GM20000 (cell line): ENCODE results near the gene TRAPPC6A.

Experiments used
- DNase-seq: peaks from one replicate; pipeline ENCODE4 v3.0.0; 2012; ENCODE audit warnings: low spot score
- CTCF ChIP-seq: IDR thresholded peaks from 2 replicates; pipeline ENCODE4 v1.5.1; 2012; ENCODE audit warnings: mild to moderate bottlenecking, control low read depth; ENCODE audit errors: extremely low read depth, missing control alignments

Gene TRAPPC6A

GRCh38 chr19:45168767-45169351 lies 9.2 kb downstream of the TRAPPC6A start:
- no peak for DNase-seq
- TF ChIP-seq CTCF = no peak

DNA sequence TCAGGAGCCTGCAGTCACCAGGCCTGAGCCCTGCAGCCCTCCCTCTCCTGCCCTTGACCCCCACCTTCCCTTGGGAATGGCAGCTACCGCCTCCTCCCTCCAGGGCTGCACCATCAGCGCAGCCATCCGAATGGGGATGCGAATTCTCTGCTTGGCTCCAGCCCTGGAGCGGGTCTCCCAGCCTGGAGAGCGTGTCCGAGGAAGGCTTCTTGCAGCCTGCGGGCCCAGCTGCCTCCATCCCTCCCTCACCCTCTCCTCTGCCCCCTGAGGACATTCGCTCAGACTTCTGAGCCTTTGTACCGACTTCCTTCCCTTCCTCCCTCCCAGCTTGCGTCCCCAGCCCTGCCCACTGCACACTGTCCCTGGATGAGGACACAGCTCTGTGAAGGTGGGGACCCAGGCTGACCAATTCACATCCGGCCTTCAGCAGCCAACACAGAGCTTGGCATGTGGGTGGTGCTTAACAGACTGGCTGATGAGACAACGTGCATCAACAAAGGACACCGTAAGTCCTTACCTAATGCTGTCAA lies 11.2 kb downstream of the TRAPPC6A start:
- no peak for TF ChIP-seq CTCF
- DNase-seq = no peak

GRCh38 chr19:45164577-45165335 lies 13.3 kb downstream of the TRAPPC6A start:
- DNase-seq = peak; percentile 88
- TF ChIP-seq CTCF = peak; percentile 19

DNA sequence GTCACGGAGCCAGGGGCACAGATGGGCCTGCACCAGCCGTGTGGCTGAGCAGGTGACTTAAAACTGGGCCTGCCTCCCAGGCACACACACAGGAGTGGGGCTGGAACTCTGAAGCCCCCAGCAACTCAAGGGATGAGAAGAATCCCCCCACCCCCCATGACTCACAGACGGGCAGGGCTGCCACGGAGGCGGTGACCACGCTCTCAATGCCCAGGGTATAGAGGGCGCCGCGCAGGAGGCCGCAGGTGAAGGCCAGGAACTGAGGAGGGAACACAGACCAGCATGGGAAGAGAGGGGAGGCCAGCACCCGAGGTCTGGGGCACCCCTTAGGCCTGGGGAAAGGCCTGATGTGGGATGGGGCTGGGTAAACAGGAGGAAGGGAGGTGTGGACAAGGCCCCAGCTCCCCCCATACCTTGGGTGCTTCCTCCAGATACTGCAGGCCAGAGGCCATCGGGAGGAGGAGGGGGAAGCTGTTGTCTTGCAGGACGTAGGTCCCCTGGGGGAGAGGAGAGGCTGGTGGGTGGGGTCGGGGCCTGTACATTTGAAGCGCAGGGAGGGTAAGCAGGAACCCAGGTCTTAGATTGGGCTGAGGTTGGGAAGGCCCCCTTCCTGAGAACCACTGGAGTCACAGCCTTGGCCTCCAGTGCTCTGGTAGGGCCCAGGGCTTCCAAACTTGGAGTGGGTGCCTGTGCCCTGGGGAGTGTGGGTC lies 14.1 kb downstream of the TRAPPC6A start:
- TF ChIP-seq CTCF = no peak
- DNase-seq = no peak

- no peak for TF ChIP-seq CTCF
- DNase-seq = no peak
These were observed 14.9 kb downstream of the TRAPPC6A start for GRCh38 chr19:45163156-45163555.

GRCh38 chr19:45162608-45163143 lies 15.4 kb downstream of the TRAPPC6A start:
- TF ChIP-seq CTCF = no peak
- DNase-seq = no peak
